Endothelial cell of umbilical vein (primary cell): ENCODE measurements around the gene RNF25. TPM values are rescaled to one million over a fixed set of nuclear protein-coding genes. Genes with fewer than 3 reads are reported as not detected.

ENCODE experiments used
- BruUV-seq: library from RNA; stranded (reverse); fragments of 400-500 nt; replicated peaks from 2 replicates; lab custom pipeline; 2021; lab: Mats Ljungman, UMichigan
- CTCF ChIA-PET: fragments of 300-600, 350-600 bp; sonication (Branson Sonifier 250); formaldehyde crosslinking; loops from one replicate; lab custom pipeline; 2021; ENCODE audit warnings: antibody characterized with exemption, inconsistent platforms; lab: Charles Lee
- POLR2A ChIA-PET: fragments of 300-600, 350-600 bp; sonication (Branson Sonifier 250); formaldehyde crosslinking; loops from one replicate; lab custom pipeline; 2021; ENCODE audit warnings: antibody characterized with exemption, inconsistent platforms; lab: Charles Lee
- DNase-seq: peaks from one replicate; pipeline ENCODE4 v3.0.0-alpha.2; 2011; ENCODE audit warnings: low read depth, low spot score
- FAIRE-seq: peaks from 2 replicates; lab custom pipeline; 2011; peaks lifted over from hg19 to GRCh38; lab: Jason Lieb, UNC
- H2AFZ ChIP-seq: 2 replicates; pipeline ENCODE4 v1.6.0; 2012; ENCODE audit warnings: low read depth, low read length, control low read depth, inconsistent platforms
- H3K27ac ChIP-seq: 2 replicates; pipeline ENCODE4 v1.5.1; 2011; ENCODE audit warnings: low read depth, mild to moderate bottlenecking, control low read depth, low read length, moderate library complexity; ENCODE audit not compliant: insufficient read depth
- H3K27me3 ChIP-seq, 2 experiments: 2 replicates each; pipeline versions ENCODE4 v1.6.0 to v1.6.1; 2011; ENCODE audit warnings: low read length in 2 of 2, mixed read lengths in 1 of 2; ENCODE audit not compliant: control insufficient read depth in 2 of 2, insufficient read depth in 2 of 2
- H3K36me3 ChIP-seq, 2 experiments: 2 replicates in 1 of 2; 3 replicates in 1 of 2; pipeline ENCODE4 v1.5.1; 2011; ENCODE audit warnings: low read length in 2 of 2, mild to moderate bottlenecking in 1 of 2, moderate library complexity in 1 of 2; ENCODE audit not compliant: control insufficient read depth in 2 of 2, insufficient read depth in 2 of 2; ENCODE audit errors: extremely low read depth in 1 of 2
- H3K4me1 ChIP-seq: 3 replicates; pipeline ENCODE4 v1.5.1; 2011; ENCODE audit warnings: mild to moderate bottlenecking, low read length; ENCODE audit not compliant: control insufficient read depth, insufficient read depth; ENCODE audit errors: extremely low read depth
- H3K4me2 ChIP-seq: 2 replicates; pipeline ENCODE4 v1.6.1; 2011; ENCODE audit warnings: low read length, control low read depth, mixed read lengths; ENCODE audit not compliant: insufficient read depth
- H3K4me3 ChIP-seq, 3 experiments: fragments of 200-600 bp in 1 of 3; sonication (generic), shearing (Covaris generic) in 1 of 3; replicated peaks in 1 of 3; 2 replicates each; pipeline ENCODE4 v1.5.1; 2011 to 2016; ENCODE audit warnings: control low read depth in 3 of 3, low read length in 3 of 3, mild to moderate bottlenecking in 2 of 3, inconsistent platforms in 1 of 3, low read depth in 1 of 3, moderate library complexity in 1 of 3; ENCODE audit not compliant: insufficient read depth in 1 of 3
- H3K79me2 ChIP-seq: 2 replicates; pipeline ENCODE4 v1.6.0; 2012; ENCODE audit warnings: low read length, inconsistent platforms; ENCODE audit not compliant: control insufficient read depth, insufficient read depth
- H3K9ac ChIP-seq: replicated peaks from 2 replicates; pipeline ENCODE3; 2011; ENCODE audit warnings: low read length, control low read depth; ENCODE audit not compliant: insufficient read depth; ENCODE audit errors: extremely low read depth
- H3K9me1 ChIP-seq: replicated peaks from 3 replicates; pipeline ENCODE4 v1.6.0; 2011; ENCODE audit warnings: mild to moderate bottlenecking, low read length; ENCODE audit not compliant: control insufficient read depth, insufficient read depth; ENCODE audit errors: extremely low read depth
- H3K9me3 ChIP-seq: replicated peaks from 2 replicates; pipeline ENCODE4 v1.5.1; 2012; ENCODE audit warnings: low read length, inconsistent platforms; ENCODE audit not compliant: control insufficient read depth, insufficient read depth
- H4K20me1 ChIP-seq: replicated peaks from 2 replicates; pipeline ENCODE3; 2011; ENCODE audit warnings: mild to moderate bottlenecking, low read length; ENCODE audit not compliant: control insufficient read depth, insufficient read depth; ENCODE audit errors: extremely low read depth
- EZH2 ChIP-seq: IDR thresholded peaks from 2 replicates; pipeline ENCODE4 v1.6.1; 2012; ENCODE audit warnings: borderline replicate concordance, low read depth, mild to moderate bottlenecking, moderate library complexity, low read length, inconsistent platforms; ENCODE audit not compliant: severe bottlenecking
- FOS ChIP-seq: IDR thresholded peaks from 2 replicates; pipeline ENCODE4 v1.6.1; 2011; ENCODE audit warnings: mild to moderate bottlenecking, low read length, moderate library complexity, borderline replicate concordance; ENCODE audit not compliant: insufficient read depth
- GATA2 ChIP-seq: IDR thresholded peaks from 2 replicates; pipeline ENCODE4 v1.7.0; 2011; ENCODE audit warnings: low read depth, mild to moderate bottlenecking, moderate library complexity, mixed read lengths, low read length; ENCODE audit not compliant: insufficient read length, insufficient read depth
- JUN ChIP-seq: IDR thresholded peaks from 2 replicates; pipeline ENCODE4 v1.6.1; 2011; ENCODE audit warnings: borderline replicate concordance, low read depth; ENCODE audit not compliant: insufficient read length, insufficient read depth
- dilution Hi-C: fragments of 300-500 bp; cut with MboI; formaldehyde crosslinking; loops from one replicate; pipeline ENCODE4 v1.15.0; 2019; ENCODE audit warnings: low sequenced_read_pairs; ENCODE audit not compliant: extremely low pct_ligation_motif_present
- intact Hi-C: fragments of 100-400 bp; cut with micrococcal nuclease; formaldehyde crosslinking; loops from one replicate; pipeline ENCODE4 v1.10.0; 2022
- polyA plus RNA-seq, 4 experiments: library from polyadenylated mRNA; depleted of rRNA in 3 of 4; stranded (reverse) in 3 of 4; unstranded in 1 of 4; fragments of >200 nt; gene quantifications; 2 replicates each; pipeline versions ENCODE4 v1.2.1 to v1.2.3, GENCODE V29; 2011 to 2012; ENCODE audit warnings: missing spikeins in 1 of 4
- total RNA-seq: library from RNA; stranded (reverse); gene quantifications from 2 replicates; pipeline ENCODE4 v1.2.3, GENCODE V29; 2021
- TF ChIP-seq, protein P1 (sequence below), 2 donors: IDR thresholded peaks; 1 replicate in 1 of 2; 2 replicates in 1 of 2; pipeline ENCODE4 v1.5.1; 2011; ENCODE audit warnings: low read length in 2 of 2, mild to moderate bottlenecking in 2 of 2, moderate library complexity in 2 of 2, control low read depth in 1 of 2, inconsistent platforms in 1 of 2, low read depth in 1 of 2; ENCODE audit not compliant: insufficient read depth in 1 of 2; ENCODE audit errors: extremely low read depth in 1 of 2
- TF ChIP-seq, protein P2 (sequence below): IDR thresholded peaks from 2 replicates; pipeline ENCODE4 v1.6.1; 2011; ENCODE audit not compliant: insufficient read depth, insufficient read length

The RNF25 gene
- total and polyA plus RNA-seq, 2 donors (not counting 3 experiments of a cell fraction or from before 2014, with no cell fraction given): 38.2 to 61.1 TPM

DNA sequence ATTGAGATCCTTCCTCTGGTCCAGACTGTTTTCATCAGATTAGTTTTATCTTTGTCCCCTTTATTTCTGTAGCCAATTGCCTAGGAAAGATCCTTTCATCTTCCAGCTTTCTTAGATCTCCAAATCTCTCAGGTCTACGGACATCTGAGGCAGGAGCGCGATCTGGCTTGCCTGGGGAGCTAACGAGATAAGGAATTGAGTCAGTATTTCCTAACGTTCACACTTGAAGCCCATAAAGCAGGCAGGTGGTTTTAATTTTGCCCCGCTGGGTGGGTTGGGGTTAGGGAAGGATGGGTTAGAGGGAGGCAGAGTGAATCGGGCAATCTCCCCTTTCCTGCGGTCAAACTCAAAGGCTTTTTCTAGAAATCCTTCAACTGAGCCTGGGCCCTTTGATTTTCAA is 38.1 kb upstream of the RNF25 start:
- H3K4me2 ChIP-seq: peak overlapping the region; percentile 69
- ChIA-PET CTCF (interaction anchor here (0.6 to 3.9 kb wide), 24 partner anchors 7 to 449 kb away, joined by 3 to 45 read pairs (median 6); partner anchors contain the start of genes BCS1L, CYP27A1, PLCD4 and RNF25), POLR2A (no interaction called here)
- dilution Hi-C loops: no loop called here
- no peaks in the 10 kb centered on the region for H3K9me3 ChIP-seq
- no peak overlapping the region for H3K27ac ChIP-seq
- FAIRE-seq (no peak), DNase-seq (no peak)
- no peaks in the 10 kb centered on the region for H4K20me1 ChIP-seq
- H3K36me3 ChIP-seq: no peaks in the 10 kb centered on the region
- intact Hi-C loops: loop anchor here (1.0 kb wide), 1 partner anchor 39 kb away; no protein-coding TSS in a partner anchor
- no TSS peak for BruUV-seq
- H3K4me1 ChIP-seq: peaks cover 14% of the 10 kb centered on the region
- peaks cover 34% of the 10 kb centered on the region for H3K79me2 ChIP-seq
- H2AFZ ChIP-seq: peak overlapping the region; percentile 96
- no peak overlapping the region for H3K4me3 ChIP-seq
- no peaks in the 10 kb centered on the region for H3K9me1 ChIP-seq
- no peak overlapping the region for H3K9ac ChIP-seq
- TF ChIP-seq, protein P1, sequence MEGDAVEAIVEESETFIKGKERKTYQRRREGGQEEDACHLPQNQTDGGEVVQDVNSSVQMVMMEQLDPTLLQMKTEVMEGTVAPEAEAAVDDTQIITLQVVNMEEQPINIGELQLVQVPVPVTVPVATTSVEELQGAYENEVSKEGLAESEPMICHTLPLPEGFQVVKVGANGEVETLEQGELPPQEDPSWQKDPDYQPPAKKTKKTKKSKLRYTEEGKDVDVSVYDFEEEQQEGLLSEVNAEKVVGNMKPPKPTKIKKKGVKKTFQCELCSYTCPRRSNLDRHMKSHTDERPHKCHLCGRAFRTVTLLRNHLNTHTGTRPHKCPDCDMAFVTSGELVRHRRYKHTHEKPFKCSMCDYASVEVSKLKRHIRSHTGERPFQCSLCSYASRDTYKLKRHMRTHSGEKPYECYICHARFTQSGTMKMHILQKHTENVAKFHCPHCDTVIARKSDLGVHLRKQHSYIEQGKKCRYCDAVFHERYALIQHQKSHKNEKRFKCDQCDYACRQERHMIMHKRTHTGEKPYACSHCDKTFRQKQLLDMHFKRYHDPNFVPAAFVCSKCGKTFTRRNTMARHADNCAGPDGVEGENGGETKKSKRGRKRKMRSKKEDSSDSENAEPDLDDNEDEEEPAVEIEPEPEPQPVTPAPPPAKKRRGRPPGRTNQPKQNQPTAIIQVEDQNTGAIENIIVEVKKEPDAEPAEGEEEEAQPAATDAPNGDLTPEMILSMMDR (IDR thresholded peaks at IDR 0.05; ENCODE audit: extremely low read depth in 1 of 2, insufficient read depth in 1 of 2, low read depth in 1 of 2, low read length in 2 of 2): no peak
- TF ChIP-seq, protein P2, sequence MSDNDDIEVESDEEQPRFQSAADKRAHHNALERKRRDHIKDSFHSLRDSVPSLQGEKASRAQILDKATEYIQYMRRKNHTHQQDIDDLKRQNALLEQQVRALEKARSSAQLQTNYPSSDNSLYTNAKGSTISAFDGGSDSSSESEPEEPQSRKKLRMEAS: no peak
- TF ChIP-seq EZH2 (no peak), FOS (no peak), JUN (no peak), GATA2 (no peak)
- H3K27me3 ChIP-seq: no peaks in the 10 kb centered on the region
